Stimulated activated CD4-positive, alpha-beta T cell treated with anti-CD3 and anti-CD28 coated beads, Interleukin-2, amount 100 ng/mL, for 24 hours (primary cell): Measurements from ENCODE around the gene PAWR.
"Not testable (repeated sequence)": the region's sequence is repeated elsewhere in the genome, so short reads cannot be mapped to it uniquely, and the experiment has no call there.

Experiments
- DNase-seq, 2 donors: peaks; one replicate each; pipeline ENCODE4 v3.0.0-alpha.2; 2020

Gene PAWR

DNA sequence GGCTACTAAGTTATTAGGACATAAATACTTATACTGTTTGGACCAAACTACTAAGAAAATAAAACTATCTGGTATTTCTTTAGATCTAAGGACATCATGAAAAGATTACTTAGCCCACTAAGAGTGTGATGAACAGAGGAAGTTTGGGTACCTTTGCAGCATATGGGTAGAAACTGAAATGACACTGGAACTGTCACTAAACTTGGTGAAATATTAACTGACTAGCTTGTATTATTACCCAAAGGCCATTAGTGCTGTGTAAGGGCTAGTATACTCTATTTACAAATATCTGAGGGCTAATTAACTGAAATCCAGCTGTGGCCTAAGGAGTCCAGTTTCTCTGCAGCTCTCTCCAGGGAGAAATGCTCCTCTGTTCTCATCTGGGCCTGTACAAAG is 45.5 kb downstream of the PAWR start:
- DNase-seq = no peak

DNA sequence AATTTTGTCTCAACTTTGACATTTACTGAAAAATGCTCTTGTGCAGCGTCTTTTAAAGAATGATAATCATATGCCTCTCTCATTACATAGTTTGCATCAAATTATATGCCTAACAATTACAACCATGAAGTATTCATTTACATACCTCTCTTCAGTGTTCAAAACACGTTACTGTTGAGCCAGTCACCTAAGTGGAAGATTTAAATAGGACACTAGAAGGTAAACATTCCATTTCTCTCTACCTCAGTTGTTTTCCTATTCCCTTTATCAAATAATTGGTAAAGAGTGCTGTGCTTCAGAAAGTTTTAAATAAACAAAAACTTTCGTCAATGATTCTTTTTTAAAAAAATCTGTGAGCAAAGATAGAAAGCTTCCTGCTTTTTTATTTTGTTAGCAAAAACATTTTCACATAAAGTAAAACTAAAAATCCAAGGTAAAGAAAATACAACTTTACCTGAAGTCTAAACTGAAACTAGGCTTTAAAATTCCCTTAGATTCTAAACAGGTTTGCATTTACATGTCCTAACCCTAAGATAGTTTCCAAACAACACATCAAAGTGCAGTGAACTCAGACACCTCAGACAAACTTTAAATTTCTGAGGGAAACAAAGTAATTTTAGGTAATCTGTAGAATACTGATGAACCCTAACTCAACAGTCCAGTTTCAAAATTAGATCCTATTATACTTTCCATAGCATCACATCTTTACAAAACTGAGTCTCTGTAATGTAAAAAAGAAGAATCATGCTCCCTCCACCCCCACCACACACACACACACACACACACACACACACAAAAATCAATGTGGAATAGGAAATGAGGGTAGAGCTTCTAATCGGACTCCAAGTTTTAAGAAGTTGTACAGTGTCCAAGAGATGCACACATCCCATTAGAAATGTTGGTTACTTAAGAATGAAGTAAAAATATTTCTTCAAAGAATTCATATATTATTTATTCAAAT is 46.2 kb downstream of the PAWR start:
- no peak for DNase-seq

DNA sequence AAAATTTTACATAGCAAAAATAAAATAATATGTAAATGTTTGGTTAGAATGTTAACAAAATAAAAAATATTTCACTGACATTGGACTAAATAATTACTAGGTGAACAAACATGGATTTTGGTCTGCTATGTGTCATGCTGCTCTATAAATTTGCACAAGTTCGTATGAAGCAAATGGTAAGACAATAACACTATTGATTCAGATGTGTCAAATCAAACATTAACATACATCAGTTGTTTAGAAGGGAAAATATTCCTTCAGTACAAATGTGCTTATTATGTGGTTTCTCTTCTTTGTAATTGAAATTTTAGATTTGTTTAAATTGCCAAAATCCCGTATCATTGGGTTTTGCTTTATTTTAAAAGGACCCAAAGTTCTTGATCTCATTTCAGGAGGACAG is 46.9 kb downstream of the PAWR start:
- DNase-seq = no peak

DNA sequence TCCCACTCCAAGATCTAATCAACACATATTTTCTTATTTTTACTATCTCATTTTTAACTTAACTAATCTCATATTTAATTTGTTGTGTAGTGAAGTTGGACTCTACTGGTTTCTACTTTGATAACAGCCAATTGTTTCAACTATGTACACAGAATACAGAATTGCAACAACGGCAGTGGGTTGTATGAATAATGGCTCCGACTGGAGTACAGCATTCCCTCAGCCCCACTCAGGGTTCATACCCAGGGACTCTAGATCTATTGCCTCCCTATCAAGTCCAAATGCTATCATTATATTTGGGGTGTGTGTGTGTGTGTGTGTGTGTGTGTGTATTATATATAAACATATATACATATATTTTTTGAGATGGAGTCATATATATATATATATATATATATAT is 52.3 kb downstream of the PAWR start:
- DNase-seq = no peak

DNA sequence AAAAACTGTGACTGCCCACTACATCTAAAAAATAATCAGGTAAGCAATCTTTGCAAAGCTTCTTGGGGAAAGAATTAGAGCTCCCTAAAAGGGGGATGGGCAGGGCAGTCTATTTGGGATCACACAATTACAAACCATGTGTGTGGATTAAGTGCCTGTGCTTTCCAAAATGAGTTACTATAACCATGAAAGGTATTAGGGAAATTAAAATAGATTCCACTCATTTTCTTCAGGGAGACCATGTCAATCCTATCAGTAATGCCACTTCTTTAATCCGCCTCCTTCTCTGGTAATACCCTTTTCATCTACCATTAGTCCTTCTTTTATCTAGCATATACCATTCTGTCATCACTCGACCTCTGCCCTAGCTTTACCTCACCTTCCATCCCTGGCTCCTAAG is 53.7 kb downstream of the PAWR start:
- no peak for DNase-seq

GRCh38 chr12:79635676-79636075 is 55.1 kb downstream of the PAWR start:
- no peak for DNase-seq

- DNase-seq = no peak
Measured at GRCh38 chr12:79634957-79635471, 55.8 kb downstream of the PAWR start.

DNA sequence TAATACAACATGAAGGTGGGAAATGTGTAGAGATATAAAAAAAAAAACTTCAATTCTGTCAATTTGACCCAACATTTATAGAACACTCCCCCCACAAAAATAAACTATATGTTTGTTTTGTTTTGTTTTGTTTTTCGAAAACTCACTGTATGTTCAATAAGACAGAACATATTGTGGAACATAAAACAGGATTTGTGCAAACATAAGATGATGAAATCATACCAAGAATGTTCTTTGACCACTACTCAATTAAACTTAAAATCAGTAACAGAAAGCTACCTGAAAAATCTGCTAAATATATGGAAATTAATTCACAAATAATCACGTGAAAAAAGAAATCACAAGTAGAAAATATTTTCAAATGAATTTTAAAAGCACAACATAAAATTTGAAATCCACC is 61.2 kb downstream of the PAWR start:
- no peak for DNase-seq

- DNase-seq = not testable (repeated sequence)
Measured at GRCh38 chr12:79626735-79627134, 64.0 kb downstream of the PAWR start.

GRCh38 chr12:79624378-79624777 is 66.4 kb downstream of the PAWR start:
- no peak for DNase-seq

GRCh38 chr12:79619872-79620562 is 70.7 kb downstream of the PAWR start:
- no peak for DNase-seq

- DNase-seq = no peak
Measured at GRCh38 chr12:79618848-79619404, 71.8 kb downstream of the PAWR start.

GRCh38 chr12:79617696-79618095 is 73.1 kb downstream of the PAWR start:
- DNase-seq = no peak

DNA sequence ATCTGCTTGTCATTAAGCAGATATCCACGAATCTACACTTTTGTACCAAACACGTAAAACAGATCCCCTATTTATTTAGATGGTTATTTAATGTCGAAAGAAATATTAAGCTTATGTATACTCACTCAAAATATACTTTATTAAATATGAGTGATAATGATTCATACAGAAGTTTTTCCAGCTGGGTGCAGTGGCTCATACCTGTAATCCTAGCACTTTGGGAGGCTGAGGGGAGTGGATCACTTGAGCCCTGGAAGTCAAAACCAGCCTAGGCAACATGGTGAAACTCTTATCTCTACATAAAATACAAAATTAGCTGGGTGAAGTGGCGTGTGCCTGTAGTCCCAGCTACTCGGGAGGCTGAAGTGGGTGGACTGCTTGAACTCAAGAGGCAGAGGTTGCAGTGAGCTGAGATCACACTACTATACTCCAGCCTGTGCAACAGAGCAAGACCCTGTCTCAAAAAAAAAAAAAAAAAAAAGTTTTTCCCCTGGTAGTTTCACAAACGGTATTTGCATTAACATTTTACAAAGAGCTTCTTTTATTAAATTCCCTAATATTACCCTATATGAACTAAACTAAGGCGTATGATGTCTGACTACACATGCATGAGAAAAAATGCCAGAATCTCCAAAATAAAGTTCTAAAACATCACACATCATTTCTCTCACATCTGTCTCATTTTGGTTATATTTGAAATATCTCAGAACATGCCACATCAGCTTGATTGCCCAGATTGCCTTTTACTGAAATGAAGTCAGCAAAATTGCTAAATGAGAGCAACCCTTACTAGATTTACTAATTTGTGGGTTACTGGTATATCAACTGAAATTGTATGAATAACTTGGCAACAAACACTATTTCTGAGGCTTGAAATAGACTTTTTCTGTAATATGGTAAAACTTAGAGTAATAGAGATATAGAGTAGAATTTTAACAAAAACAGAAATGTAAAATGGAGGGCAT is 74.9 kb downstream of the PAWR start:
- no peak for DNase-seq

DNA sequence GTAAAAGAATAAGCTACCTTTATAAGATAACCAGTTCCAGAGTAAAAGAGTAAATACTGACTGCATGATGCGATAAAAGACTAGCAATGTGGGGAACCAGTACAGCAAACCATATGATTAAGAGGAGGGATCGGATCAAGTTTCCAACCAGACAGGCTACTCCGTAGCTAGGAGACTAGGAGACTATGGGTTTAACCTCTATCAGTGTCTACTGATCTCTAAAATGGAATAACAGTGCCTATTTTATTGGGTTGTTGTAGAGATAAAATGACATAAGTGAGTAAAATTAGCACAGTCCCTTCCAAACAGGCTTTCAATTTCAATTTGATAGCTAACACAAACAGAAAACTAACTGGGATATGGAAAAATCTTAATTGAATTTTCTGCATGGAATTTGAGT is 76.0 kb downstream of the PAWR start:
- no peak for DNase-seq

DNA sequence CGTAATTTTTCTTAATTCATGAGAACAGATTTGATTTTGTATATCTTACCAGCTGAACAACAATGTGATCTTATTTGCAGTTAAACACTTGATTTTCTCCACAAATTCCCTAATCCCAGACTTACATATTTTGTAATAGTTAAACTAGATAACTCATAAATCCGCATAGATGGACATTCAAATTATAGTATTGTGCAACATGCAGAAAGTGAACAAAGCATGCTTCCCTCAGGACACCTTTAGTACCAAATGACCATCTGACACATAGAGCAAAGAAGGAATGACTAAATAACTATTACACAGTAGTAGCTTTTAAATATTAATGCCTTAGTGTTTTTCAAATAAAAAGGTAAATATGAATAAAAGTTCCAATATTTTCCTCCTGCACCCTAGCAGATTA is 88.9 kb downstream of the PAWR start:
- DNase-seq = no peak

DNA sequence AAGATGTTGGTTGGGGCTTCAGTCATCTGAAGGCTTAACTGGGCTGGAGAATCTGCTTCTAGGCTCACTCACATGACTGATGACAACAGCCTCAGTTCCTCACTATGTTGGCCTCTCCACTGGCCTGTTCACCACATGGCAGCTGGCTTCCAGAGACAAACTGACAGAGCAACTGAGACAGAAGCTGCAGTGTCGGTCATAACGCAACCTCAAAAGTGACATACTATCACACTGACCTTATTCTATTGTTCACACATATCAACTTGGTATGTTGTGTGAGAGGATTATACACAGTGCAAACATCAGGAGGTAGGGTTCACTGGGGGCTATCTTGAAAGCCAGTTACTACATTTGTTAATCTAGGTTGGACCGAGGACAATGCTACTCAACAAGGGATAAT is 92.9 kb downstream of the PAWR start:
- DNase-seq = no peak

- no peak for DNase-seq
Measured at GRCh38 chr12:79596719-79597350, 93.9 kb downstream of the PAWR start.

GRCh38 chr12:79595273-79595672 is 95.5 kb downstream of the PAWR start:
- no peak for DNase-seq

DNA sequence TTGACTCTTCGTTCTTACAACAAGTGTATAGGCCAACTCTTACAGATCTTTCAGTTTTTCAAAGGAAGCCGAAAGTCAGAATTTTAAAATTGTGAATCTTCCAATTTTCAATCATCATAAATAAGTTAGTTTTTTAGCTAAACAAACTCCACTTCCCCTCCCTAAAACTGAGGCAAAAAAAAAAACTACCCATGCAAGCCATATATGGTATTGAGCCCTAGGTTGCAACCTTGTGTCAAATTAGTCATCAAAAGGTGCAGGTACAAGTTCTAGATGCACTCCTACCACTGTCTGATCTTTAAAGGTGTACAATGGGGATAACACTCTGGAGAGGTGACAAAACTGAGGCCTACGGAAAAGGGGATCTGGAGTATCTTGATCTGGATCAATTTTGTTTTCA is 97.9 kb downstream of the PAWR start:
- no peak for DNase-seq

DNA sequence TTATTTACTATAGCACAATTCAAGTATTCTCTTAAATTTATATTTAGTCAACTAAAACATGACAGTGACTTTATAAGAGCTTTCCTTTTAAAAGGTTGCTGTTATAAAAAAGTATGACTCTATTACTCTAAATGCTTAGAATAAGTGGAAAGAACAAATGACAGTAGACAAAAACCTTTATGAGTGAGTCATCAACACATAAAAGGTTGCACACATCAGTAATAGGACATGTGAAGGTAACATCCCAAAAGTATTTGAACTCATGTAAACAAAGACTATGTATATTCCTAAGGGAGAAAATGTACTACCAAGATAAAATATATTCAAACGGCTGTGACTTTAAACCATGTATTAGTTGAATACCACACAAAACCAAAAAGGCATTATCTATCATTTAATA is 98.8 kb downstream of the PAWR start:
- DNase-seq = no peak

GRCh38 chr12:79590751-79591150 is 100.0 kb downstream of the PAWR start:
- DNase-seq = no peak
